ENCODE results near the gene ZC3H12D.
"Not testable (repeated sequence)": the region's sequence is repeated elsewhere in the genome, so short reads cannot be mapped to it uniquely, and the experiment has no call there.

Gene ZC3H12D

GRCh38 chr6:149459761-149460160 lies 25.1 kb downstream of the ZC3H12D start:
- DNase-seq (ENCODE audit: low read depth, low spot score) = no peak

- DNase-seq (ENCODE audit: low read depth, low spot score) = no peak
Observed at GRCh38 chr6:149458806-149459205, 26.0 kb downstream of the ZC3H12D start.

GRCh38 chr6:149458196-149458595 lies 26.6 kb downstream of the ZC3H12D start:
- no peak for DNase-seq (ENCODE audit: low read depth, low spot score)

- no peak for DNase-seq (ENCODE audit: low read depth, low spot score)
Observed at GRCh38 chr6:149457316-149457884, 27.4 kb downstream of the ZC3H12D start.

GRCh38 chr6:149456311-149457021 lies 28.3 kb downstream of the ZC3H12D start:
- DNase-seq (ENCODE audit: low read depth, low spot score) = no peak

GRCh38 chr6:149455031-149455732 lies 29.6 kb downstream of the ZC3H12D start:
- DNase-seq (ENCODE audit: low read depth, low spot score) = no peak

GRCh38 chr6:149454346-149454848 lies 30.4 kb downstream of the ZC3H12D start:
- DNase-seq (ENCODE audit: low read depth, low spot score) = peak; percentile 93

GRCh38 chr6:149453597-149454345 lies 31.0 kb downstream of the ZC3H12D start:
- DNase-seq (ENCODE audit: low read depth, low spot score) = no peak

- DNase-seq (ENCODE audit: low read depth, low spot score) = no peak
Observed at GRCh38 chr6:149452037-149452939, 32.5 kb downstream of the ZC3H12D start.

- DNase-seq (ENCODE audit: low read depth, low spot score) = peak; percentile 47
Observed at GRCh38 chr6:149451376-149452036, 33.3 kb downstream of the ZC3H12D start.

GRCh38 chr6:149450679-149451375 lies 34.0 kb downstream of the ZC3H12D start:
- DNase-seq (ENCODE audit: low read depth, low spot score) = peak; percentile 51

- no peak for DNase-seq (ENCODE audit: low read depth, low spot score)
Observed at GRCh38 chr6:149449831-149450678, 34.8 kb downstream of the ZC3H12D start.

- DNase-seq (ENCODE audit: low read depth, low spot score) = no peak
Observed at GRCh38 chr6:149448821-149449453, 35.9 kb downstream of the ZC3H12D start.

- DNase-seq (ENCODE audit: low read depth, low spot score) = no peak
Observed at GRCh38 chr6:149446791-149447376, 37.9 kb downstream of the ZC3H12D start.

- DNase-seq (ENCODE audit: low read depth, low spot score) = no peak
Observed at GRCh38 chr6:149445573-149445972, 39.2 kb downstream of the ZC3H12D start.

GRCh38 chr6:149445095-149445466 lies 39.7 kb downstream of the ZC3H12D start:
- no peak for DNase-seq (ENCODE audit: low read depth, low spot score)

GRCh38 chr6:149444360-149445094 lies 40.3 kb downstream of the ZC3H12D start:
- DNase-seq (ENCODE audit: low read depth, low spot score) = not testable (repeated sequence)
